ENCODE measurements around the gene PARP8. TPM values are rescaled to one million over a fixed set of nuclear protein-coding genes. Genes with fewer than 3 reads are reported as not detected.
"Not testable (repeated sequence)": the region's sequence is repeated elsewhere in the genome, so short reads cannot be mapped to it uniquely, and the experiment has no call there.

PARP8 gene
- total and polyA plus RNA-seq, 2 of the 4 experiments (the other 2 are of a cell fraction) = 6.9 to 8.2 TPM

DNA sequence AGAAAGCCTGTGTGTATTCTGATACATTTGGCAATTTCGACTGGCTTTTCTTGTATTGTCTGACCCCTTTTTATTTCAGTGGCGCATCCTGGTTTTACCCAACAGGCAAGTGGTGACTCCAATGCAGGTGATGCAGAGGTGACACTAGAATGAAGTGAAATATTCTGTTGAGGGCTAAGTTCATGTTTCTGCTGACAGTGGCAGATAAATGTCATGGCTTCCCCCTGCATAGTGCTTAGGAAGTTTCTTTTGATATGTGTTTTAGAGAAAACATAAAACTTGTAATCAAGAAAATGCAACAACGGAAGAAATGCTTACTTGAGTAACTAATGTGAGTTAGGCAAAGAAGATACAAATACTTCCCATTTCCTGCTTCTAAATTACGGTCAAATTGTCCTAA, 13.1 kb downstream of the PARP8 start:
- H3K9me3 ChIP-seq (ENCODE audit: control insufficient read depth, insufficient read depth, low read length); H3K4me1 ChIP-seq (ENCODE audit: control insufficient read depth, insufficient read depth, low read length); POLR2A ChIA-PET (ENCODE audit: unreplicated experiment); H2AK9ac ChIP-seq (replicated peaks; ENCODE audit: low read depth, low read length, poor library complexity); H3K9me1 ChIP-seq (ENCODE audit: insufficient read depth, low read length); H4K5ac ChIP-seq (ENCODE audit: low read depth, low read length); H2BK15ac ChIP-seq (ENCODE audit: low read depth, low read length); H3K36me3 ChIP-seq (ENCODE audit: control insufficient read depth, insufficient read depth, low read length); H2BK20ac ChIP-seq (ENCODE audit: low read depth, low read length); H3K4me2 ChIP-seq (ENCODE audit: low read depth, low read length); H3K27me3 ChIP-seq (ENCODE audit: control insufficient read depth, insufficient read depth, low read length); H3K4me3 ChIP-seq (ENCODE audit: insufficient read depth, low read depth, low read length); CTCF ChIA-PET; DNase-seq; H2AFZ ChIP-seq (replicated peaks; ENCODE audit: low read length, poor library complexity); intact Hi-C loops (cut with micrococcal nuclease); H3K14ac ChIP-seq (replicated peaks; ENCODE audit: low read depth, low read length); H2BK5ac ChIP-seq (ENCODE audit: low read depth, low read length, poor library complexity, severe bottlenecking); H3K27ac ChIP-seq (ENCODE audit: insufficient read depth, low read length); H3K18ac ChIP-seq (ENCODE audit: low read depth, low read length); ATAC-seq (ENCODE audit: low read depth); H2AK5ac ChIP-seq (ENCODE audit: low read depth, low read length); dilution Hi-C loops (cut with HindIII; ENCODE audit: low sequenced_read_pairs, unreplicated experiment); H3K4ac ChIP-seq (ENCODE audit: low read depth, low read length); H4K8ac ChIP-seq (ENCODE audit: low read depth in 2 of 2, low read length in 2 of 2); H3K9ac ChIP-seq (ENCODE audit: low read depth, low read length); H3K23ac ChIP-seq (ENCODE audit: low read depth, low read length); H3K56ac ChIP-seq (ENCODE audit: extremely low read depth, insufficient read depth, low read length); H4K91ac ChIP-seq (ENCODE audit: insufficient read depth, low read depth, low read length); H2BK120ac ChIP-seq (ENCODE audit: low read depth, low read length); BruUV-seq (replicated peaks); H4K20me1 ChIP-seq (ENCODE audit: insufficient read depth, low read length); in situ Hi-C loops (cut with MboI; ENCODE audit: low sequenced_read_pairs): not testable (repeated sequence)
- H3K79me1 ChIP-seq (ENCODE audit: low read depth in 1 of 2, low read length in 2 of 2) = peaks cover 0 to 10% of the 10 kb centered on the region in 2 experiments; a peak in 2 of 4 replicates
- no CpG with 5 or more reads among the region's 4 CpGs for WGBS, 2 experiments (ENCODE audit: extremely low coverage in 2 of 2, insufficient read length in 1 of 2)
- TF ChIP-seq MAFK (IDR thresholded peaks at IDR 0.05; ENCODE audit: low read depth, low read length) = peak; percentile 50

All from IMR-90 (cell line).